HG03175 (cell line): ENCODE data around the gene HTN3.
A peak's percentile ranks its signal among the peaks of the same experiment; 100 is the strongest.
"Not testable (repeated sequence)": the region's sequence is repeated elsewhere in the genome, so short reads cannot be mapped to it uniquely, and the experiment has no call there.

ENCODE experiments used
- ATAC-seq: cut with Tn5 transposase; IDR thresholded peaks from one replicate; pipeline ENCODE4 v1.9.1; 2021; ENCODE audit warnings: mild to moderate bottlenecking, moderate library complexity; ENCODE audit not compliant: unreplicated experiment

HTN3 gene

DNA sequence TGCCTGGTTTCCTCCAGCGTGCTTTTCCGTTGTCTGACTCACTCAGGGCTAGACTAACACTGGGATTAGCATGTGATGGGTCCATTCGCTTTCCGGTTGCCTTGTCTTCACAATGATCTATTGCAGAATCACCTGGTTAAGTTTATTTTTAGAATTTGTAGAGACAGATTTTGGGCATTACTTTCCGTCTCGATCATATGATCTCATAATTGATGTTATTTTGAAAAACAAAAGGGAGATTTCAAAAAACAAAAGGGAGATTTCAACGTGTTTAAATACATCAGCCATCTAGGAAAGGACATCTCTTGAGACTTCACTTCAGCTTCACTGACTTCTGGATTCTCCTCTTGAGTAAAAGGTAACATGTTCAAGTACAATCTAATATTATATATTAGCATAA is at the start of gene HTN3:
Gene HTN3 (plus strand): TSS at position 301 of the 400 bp plus-strand sequence. CDS start 2,282 bp downstream, outside the sequence.
- not testable (repeated sequence) for ATAC-seq

DNA sequence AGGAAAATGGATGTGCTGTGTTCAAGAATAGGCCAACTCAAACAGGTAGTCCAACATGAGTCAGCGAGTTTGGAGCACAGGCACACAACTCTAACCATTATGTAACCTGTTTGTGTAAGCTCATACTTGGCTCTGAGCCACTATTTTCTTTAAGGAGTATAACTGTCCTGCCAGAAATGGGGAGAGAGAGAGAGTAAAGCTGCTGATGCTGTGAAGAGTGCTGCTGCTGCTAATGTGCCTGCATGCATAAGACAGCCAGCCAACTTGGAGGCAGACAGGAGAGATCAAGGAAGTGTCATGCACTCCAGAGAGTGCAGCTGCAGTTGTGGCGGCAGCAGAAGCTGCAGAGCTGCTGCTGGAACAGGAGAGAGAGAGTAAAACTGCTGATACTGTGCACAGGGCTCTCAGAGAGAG is 44.2 kb upstream of the HTN3 start:
- no peak for ATAC-seq

GRCh38 chr4:69986663-69987062 is 41.6 kb upstream of the HTN3 start:
- no peak for ATAC-seq

DNA sequence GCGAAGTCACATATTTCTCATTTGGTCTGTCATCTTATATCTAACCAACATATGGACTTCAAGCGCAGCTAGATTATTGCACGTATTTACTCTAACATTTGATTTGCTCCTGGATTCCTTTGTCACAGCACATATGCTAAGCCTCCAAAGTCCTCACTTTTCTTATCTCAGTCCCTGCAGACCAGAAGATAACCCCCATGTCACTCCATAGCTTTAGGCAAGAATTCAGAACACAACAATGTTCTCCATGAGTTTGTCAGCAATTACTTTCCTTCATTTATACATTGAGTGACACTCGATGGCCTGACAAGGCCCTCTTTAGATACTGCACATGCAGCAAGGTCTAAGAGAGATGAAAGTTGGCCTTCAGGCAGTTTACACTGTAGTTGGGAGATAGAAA is 37.2 kb upstream of the HTN3 start:
- no peak for ATAC-seq

DNA sequence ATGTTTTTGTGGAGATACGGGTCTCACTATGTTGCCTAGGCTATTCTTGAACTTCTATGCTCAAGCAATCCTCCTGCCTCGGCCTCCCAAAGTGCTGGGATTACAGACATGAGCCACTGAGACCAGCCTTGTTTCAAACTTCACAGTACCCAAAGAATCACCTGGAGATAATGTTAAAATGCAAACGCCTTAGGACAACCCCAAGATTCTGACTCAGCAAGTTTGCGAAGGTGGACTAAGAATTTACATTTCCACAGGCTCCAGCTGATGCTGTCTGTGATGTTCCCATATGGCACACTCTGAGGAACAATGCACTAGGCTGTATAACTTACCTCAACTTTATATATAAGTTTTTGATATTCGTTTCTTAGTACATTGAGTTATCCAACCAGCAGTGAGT is 33.5 kb upstream of the HTN3 start:
- ATAC-seq, result no peak

GRCh38 chr4:69995526-69996016 is 32.7 kb upstream of the HTN3 start, which contains the start of gene STATH:
Gene STATH, plus strand, starts transcription at chr4:69995966. Its CDS starts 2,472 bp downstream, at chr4:69998438.
- ATAC-seq, result no peak

DNA sequence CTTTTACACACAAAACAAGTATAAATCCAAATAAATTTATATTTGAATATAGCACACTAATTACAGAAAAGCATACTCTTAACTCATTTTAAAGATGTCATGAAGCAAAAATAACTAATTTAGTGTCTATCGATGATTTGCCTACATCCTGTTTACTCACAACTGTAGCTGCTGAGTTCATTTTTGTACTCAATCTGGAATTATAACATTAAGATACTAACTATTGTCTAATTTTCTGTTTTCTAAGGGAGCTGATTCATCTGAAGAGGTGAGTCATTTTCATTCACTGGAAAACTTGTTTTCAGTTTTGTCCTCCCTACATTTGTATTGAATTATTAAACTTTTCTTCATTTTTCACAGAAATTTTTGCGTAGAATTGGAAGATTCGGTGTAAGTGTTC is 28.8 kb upstream of the HTN3 start:
- ATAC-seq, result no peak

- no peak for ATAC-seq
Measured at GRCh38 chr4:70000711-70001110, 27.5 kb upstream of the HTN3 start.

DNA sequence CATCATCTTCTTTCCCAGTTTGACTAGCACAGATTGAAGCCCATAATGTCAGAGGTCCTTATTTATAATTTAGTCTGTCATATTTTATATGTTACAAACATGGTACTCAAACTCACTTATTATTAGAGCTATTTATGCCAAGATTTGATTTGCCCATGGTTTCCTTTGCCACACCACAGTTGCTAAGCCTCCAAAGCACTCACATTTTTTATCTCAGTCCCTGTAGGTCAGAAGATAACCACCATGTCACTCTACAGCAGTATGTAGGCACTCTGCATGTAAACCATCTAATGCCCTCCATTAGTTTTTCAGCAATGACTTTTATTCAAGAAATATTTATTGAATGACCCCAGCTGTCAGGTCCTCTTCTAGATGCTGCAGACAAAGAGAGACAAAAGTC is 25.8 kb upstream of the HTN3 start:
- no peak for ATAC-seq

DNA sequence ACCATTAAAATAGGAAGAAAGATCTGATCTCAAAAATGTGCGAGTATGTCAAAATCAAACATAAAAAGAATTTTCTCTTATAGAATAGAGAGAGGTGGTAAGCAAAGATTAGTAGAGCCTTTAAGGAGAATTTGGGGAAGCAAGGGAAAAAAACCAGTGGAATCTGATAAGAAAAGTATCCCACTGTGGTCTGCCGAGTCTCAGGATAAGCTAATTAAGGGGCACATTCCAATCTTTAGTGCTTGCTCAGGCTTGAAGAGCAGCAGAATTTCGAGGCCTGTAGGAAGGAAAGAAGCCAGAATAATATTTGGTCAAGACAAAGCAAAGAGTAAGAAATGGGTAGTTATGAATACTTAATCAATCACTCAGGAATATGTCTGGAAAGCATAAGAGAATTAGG is 19.5 kb upstream of the HTN3 start:
- ATAC-seq, result no peak

GRCh38 chr4:70019006-70019405 is 9.3 kb upstream of the HTN3 start:
- not testable (repeated sequence) for ATAC-seq

GRCh38 chr4:70023218-70023617 is 5.0 kb upstream of the HTN3 start:
- no peak for ATAC-seq

- no peak for ATAC-seq
Measured at GRCh38 chr4:70027011-70027410, 1.2 kb upstream of the HTN3 start.

DNA sequence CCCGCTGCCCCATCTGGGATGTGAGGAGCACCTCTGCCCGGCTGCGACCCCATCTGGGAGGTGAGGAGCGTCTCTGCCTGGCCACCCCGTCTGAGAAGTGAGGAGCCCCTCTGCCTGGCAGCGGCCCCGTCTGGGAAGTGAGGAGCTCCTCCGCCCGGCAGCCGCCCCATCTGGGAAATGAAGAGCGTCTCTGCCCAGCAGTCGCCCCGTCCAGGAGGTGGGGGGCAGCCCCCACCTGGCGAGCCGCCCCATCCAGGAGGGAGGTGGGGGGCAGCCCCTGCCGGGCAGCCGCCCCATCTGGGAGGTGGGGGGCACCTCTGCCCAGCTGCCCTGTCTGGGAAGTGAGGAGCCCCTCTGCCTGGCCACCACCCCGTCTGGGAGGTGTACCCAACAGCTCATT is 9.3 kb downstream of the HTN3 start:
- not testable (repeated sequence) for ATAC-seq

- not testable (repeated sequence) for ATAC-seq
Measured at GRCh38 chr4:70039928-70040327, 11.7 kb downstream of the HTN3 start.

GRCh38 chr4:70041652-70042286 is 13.5 kb downstream of the HTN3 start:
- ATAC-seq, result no peak

DNA sequence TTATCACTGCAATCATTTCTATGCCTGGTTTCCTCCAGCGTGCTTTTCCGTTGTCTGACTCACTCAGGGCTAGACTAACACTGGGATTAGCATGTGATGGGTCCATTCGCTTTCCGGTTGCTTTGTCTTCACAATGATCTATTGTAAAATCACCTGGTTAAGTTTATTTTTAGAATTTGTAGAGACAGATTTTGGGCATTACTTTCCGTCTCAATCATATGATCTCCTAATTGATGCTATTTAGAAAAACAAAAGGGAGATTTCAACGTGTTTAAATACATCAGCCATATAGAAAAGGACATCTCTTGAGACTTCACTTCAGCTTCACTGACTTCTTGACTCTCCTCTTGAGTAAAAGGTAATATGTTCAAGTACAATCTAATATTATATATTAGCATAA is 21.9 kb downstream of the HTN3 start, which contains the start of gene HTN1:
Gene HTN1 (plus strand): TSS at position 301 of the 400 bp plus-strand sequence. CDS start 2,639 bp downstream, outside the sequence.
- ATAC-seq, result not testable (repeated sequence)

- not testable (repeated sequence) for ATAC-seq
Measured at GRCh38 chr4:70056534-70056933, 28.3 kb downstream of the HTN3 start.

DNA sequence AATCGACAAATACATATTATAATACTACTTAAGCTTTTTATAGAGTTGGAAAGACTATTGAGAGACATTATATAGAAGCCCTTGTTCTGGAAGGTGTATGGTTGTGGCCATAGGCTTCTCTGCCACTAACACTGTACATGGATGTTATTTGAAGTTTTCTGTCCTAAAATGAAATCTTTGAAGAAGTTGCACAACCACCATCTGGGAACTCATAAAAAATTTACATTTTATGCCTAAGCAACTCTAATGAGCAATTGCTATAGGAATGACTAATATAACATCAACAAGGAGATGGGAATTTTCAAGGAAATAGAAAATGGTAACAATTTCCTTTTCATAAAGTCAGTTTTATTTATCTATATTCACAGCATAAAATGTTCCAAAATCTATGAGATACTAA is 29.4 kb downstream of the HTN3 start:
- ATAC-seq, result no peak

DNA sequence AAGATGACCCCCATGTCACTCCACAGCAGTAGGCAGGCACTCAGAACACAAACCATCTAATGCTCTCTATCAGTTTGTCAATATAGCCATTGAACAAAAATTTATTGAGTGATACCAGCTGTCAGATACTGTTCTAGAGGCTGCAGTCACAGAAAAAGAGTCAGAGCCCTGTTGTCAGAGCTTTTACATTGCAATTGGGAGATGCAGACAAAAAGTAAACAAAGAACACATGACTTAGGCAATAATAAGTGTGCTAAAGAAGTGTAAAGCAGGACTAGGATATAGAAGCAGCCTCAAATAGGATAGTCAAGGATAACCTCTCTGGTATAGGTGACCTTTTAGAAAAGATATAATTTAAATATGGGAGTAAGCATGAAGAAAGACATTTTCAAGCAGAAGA is 30.9 kb downstream of the HTN3 start:
- no peak for ATAC-seq

DNA sequence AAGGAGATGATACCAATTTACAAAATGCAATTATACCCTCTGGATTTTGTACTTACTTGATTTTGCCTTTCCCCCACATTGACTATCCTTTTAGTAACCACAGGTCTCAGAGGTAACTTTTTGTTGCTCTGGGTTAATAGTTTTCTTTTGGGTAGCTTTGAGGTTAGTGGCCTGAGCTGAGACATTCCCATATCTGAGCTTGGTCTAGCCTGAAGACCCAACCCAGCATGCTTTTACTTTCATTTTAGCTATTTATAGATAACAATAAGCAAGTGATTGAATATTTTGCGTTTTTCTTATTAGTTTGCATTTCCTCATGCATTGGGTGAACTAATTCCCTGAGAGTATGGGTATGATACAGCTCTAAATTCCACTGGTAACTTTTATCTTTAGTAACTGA is 33.7 kb downstream of the HTN3 start:
- ATAC-seq, result peak; percentile 82

- ATAC-seq, result no peak
Measured at GRCh38 chr4:70080205-70080604, 51.9 kb downstream of the HTN3 start.
